Glutamatergic neuron (in vitro differentiated cells): ENCODE data around the gene TLL1. TPM values are rescaled to one million over a fixed set of nuclear protein-coding genes. Genes with fewer than 3 reads are reported as not detected.

Experiments
- DNase-seq: peaks from one replicate; pipeline ENCODE4 v3.0.0; 2022
- H3K27ac Mint-ChIP-seq: one replicate; pipeline ENCODE4 v1.8.0; 2020; ENCODE audit warnings: mild to moderate bottlenecking, mixed read lengths, inconsistent platforms; ENCODE audit not compliant: unreplicated experiment
- H3K27me3 Mint-ChIP-seq: one replicate; pipeline ENCODE4 v1.8.0; 2020; ENCODE audit warnings: mild to moderate bottlenecking, moderate library complexity, mixed read lengths, inconsistent platforms; ENCODE audit not compliant: unreplicated experiment
- H3K36me3 Mint-ChIP-seq: one replicate; pipeline ENCODE4 v1.8.0; 2020; ENCODE audit warnings: mild to moderate bottlenecking, mixed read lengths, inconsistent platforms; ENCODE audit not compliant: unreplicated experiment
- H3K4me1 Mint-ChIP-seq: one replicate; pipeline ENCODE4 v1.8.0; 2020; ENCODE audit warnings: mild to moderate bottlenecking, low read depth, mixed read lengths, inconsistent platforms; ENCODE audit not compliant: unreplicated experiment
- H3K4me3 Mint-ChIP-seq: one replicate; pipeline ENCODE4 v1.8.0; 2020; ENCODE audit warnings: mild to moderate bottlenecking, mixed read lengths, inconsistent platforms; ENCODE audit not compliant: unreplicated experiment
- H3K9me3 Mint-ChIP-seq: one replicate; pipeline ENCODE4 v1.8.0; 2020; ENCODE audit warnings: mild to moderate bottlenecking, moderate library complexity, mixed read lengths, inconsistent platforms; ENCODE audit not compliant: unreplicated experiment
- total RNA-seq: library from RNA; stranded (reverse); fragmentation: NEBNext Ultra II Directional; extraction: Animal tissue kit (Norgen Biotek cat#: 25700); gene quantifications from one replicate; pipeline ENCODE4 v1.2.1, GENCODE V29; 2021; ENCODE audit not compliant: unreplicated experiment
- TF ChIP-seq, protein P1 (sequence below): fragments of 200-600 bp; sonication (generic); IDR thresholded peaks from one replicate; pipeline ENCODE4 v1.5.0; 2021; ENCODE audit not compliant: partially characterized antibody, unreplicated experiment

Gene TLL1
- total RNA-seq, 1 donor from 2014 or later: 0.15 TPM

DNA sequence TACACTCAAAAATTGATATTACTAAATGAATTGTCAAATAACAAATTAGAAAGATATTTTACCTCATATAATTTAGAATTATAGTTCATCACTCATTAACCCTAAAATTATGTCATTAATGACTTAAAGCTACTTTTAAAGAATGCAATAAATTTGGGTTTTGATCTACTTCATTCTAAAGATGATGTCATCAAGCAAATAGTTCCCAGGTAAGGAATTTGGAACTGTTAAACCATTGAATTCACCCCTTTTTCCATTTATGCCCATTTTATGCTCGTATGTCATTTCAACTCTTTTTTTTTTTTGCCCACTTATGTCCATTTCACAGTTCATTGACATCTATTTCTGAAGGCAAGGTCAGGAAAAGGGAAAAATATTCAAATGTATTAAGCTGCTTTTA lies 135.5 kb downstream of the TLL1 start:
- Mint-ChIP-seq H3K4me3 (no peak overlapping the region), H3K27ac (no peak overlapping the region), H3K9me3 (no peaks in the 10 kb centered on the region), H3K4me1 (peaks cover 4% of the 10 kb centered on the region), H3K36me3 (no peaks in the 10 kb centered on the region), H3K27me3 (no peaks in the 10 kb centered on the region)
- DNase-seq: no peak
- TF ChIP-seq, protein P1, sequence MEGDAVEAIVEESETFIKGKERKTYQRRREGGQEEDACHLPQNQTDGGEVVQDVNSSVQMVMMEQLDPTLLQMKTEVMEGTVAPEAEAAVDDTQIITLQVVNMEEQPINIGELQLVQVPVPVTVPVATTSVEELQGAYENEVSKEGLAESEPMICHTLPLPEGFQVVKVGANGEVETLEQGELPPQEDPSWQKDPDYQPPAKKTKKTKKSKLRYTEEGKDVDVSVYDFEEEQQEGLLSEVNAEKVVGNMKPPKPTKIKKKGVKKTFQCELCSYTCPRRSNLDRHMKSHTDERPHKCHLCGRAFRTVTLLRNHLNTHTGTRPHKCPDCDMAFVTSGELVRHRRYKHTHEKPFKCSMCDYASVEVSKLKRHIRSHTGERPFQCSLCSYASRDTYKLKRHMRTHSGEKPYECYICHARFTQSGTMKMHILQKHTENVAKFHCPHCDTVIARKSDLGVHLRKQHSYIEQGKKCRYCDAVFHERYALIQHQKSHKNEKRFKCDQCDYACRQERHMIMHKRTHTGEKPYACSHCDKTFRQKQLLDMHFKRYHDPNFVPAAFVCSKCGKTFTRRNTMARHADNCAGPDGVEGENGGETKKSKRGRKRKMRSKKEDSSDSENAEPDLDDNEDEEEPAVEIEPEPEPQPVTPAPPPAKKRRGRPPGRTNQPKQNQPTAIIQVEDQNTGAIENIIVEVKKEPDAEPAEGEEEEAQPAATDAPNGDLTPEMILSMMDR: no peak

DNA sequence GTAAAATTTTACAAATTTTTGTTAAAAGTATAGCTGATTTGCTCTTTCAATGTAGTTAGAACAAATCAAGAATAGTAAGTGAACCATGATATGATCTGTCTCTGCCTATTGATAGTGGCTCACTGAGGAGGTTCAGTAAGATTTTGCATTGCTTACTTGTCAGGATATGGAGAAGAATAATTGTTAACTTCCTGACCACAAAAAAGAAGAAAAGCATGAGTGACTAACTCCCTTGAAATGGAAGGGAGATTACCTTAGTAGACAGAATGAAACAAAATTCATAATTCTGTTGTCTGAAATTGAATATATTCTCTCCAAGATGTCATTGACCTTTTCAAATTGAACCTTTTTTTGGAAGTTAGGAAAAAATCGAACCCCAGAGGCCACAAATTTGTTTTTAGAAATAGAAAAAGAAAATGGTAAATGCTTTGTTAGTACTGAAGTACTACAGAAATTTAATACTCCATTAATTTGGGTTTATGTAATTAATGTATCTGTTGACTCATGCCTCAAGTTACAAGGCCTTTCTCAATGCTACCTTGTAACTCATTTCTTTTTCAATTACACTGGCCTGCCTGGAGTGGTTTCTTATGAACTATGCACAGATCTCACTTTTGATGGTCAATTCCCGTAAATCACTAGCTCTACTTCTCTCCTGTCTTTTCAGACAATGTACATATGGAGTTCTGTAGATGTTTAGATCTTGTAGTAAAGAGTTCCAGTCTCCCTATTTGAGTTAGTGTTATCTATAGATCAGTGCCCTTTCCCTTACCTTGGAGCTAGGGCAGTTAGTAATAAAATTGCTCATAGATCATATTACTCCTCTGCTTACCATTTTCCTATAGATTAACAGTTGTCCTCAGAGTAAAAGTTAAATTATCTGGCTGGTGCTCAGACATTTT lies 139.3 kb downstream of the TLL1 start:
- H3K9me3 Mint-ChIP-seq: no peaks in the 10 kb centered on the region
- H3K27me3 Mint-ChIP-seq: no peaks in the 10 kb centered on the region
- H3K36me3 Mint-ChIP-seq: no peaks in the 10 kb centered on the region
- TF ChIP-seq, protein P1: no peak
- H3K4me3 Mint-ChIP-seq: no peak overlapping the region
- peaks cover 4% of the 10 kb centered on the region for H3K4me1 Mint-ChIP-seq
- DNase-seq: no peak
- no peak overlapping the region for H3K27ac Mint-ChIP-seq

DNA sequence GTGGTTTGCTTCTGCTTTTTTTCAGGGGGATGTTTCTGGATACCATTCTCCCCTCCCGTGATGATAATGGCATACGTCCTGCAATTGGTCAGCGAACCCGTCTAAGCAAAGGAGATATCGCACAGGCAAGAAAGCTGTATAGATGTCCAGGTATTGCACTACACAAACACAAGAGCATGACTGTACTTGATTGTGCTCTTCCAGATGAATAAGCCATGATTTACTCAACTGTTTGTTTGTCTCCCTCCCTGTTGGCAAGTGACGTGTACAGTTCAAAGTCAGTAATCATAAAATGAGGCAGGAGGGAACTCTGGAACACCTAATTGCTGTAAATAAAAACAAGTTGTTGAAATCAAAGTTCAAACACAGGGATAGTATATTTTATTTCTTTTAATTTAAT lies 141.4 kb downstream of the TLL1 start:
- no peak overlapping the region for H3K4me3 Mint-ChIP-seq

DNA sequence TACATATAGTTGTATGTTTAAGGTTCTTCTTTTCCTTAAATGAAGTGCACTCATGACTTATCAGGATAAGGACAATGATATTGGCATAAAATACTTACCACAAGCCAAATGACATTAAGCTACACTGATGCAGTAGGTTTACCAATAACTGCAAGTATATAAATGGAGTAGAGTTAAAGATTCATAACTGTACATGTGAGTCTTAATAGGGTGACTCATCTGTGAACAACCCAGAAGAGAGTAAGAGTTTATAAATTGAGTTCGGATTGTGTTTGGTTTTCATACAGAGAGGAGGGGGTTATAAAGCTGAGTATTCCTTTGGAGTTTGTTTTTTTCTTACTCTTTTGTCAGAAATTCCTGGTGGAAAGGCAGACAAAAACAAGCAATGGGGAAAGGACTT lies 144.8 kb downstream of the TLL1 start:
- no peak overlapping the region for H3K4me3 Mint-ChIP-seq

More for the DNA sequence above, 141.4 kb downstream of the TLL1 start:
- H3K36me3 Mint-ChIP-seq: no peaks in the 10 kb centered on the region
- no peak for DNase-seq
- no peaks in the 10 kb centered on the region for H3K4me1 Mint-ChIP-seq
- no peaks in the 10 kb centered on the region for H3K9me3 Mint-ChIP-seq
- no peak overlapping the region for H3K27ac Mint-ChIP-seq
- TF ChIP-seq, protein P1: no peak
- H3K27me3 Mint-ChIP-seq: no peaks in the 10 kb centered on the region

More for the DNA sequence above, 144.8 kb downstream of the TLL1 start:
- no peaks in the 10 kb centered on the region for H3K36me3 Mint-ChIP-seq
- H3K4me1 Mint-ChIP-seq: no peaks in the 10 kb centered on the region
- DNase-seq: no peak
- H3K27me3 Mint-ChIP-seq: no peaks in the 10 kb centered on the region
- TF ChIP-seq, protein P1: no peak
- no peak overlapping the region for H3K27ac Mint-ChIP-seq
- H3K9me3 Mint-ChIP-seq: no peaks in the 10 kb centered on the region
